ENCODE measurements around the gene PPAN.

Gene PPAN

GRCh38 chr19:10085641-10086590, 20.2 kb upstream of the PPAN start, which contains the start of gene SHFL:
Gene SHFL, plus strand, starts transcription at chr19:10086317. Its CDS starts 111 bp downstream, at chr19:10086428.
- Histone ChIP-seq H3K27me3 (replicated peaks; ENCODE audit: control insufficient read depth, insufficient read depth, low read length) (no peaks in the 10 kb centered on the region), H3K4me3 (replicated peaks; ENCODE audit: low read depth, low read length) (peak within 1 kb of the TSS; percentile 81), H3K36me3 (ENCODE audit: control insufficient read depth, insufficient read depth, low read length) (peaks cover 11% of the 10 kb centered on the region)
- TF ChIP-seq CTCF (IDR thresholded peaks at IDR 0.05; ENCODE audit: insufficient read depth, low read length, poor library complexity, severe bottlenecking), result no peak
- DNase-seq (ENCODE audit: extremely low read depth, insufficient read length), result peak; percentile 91

DNA sequence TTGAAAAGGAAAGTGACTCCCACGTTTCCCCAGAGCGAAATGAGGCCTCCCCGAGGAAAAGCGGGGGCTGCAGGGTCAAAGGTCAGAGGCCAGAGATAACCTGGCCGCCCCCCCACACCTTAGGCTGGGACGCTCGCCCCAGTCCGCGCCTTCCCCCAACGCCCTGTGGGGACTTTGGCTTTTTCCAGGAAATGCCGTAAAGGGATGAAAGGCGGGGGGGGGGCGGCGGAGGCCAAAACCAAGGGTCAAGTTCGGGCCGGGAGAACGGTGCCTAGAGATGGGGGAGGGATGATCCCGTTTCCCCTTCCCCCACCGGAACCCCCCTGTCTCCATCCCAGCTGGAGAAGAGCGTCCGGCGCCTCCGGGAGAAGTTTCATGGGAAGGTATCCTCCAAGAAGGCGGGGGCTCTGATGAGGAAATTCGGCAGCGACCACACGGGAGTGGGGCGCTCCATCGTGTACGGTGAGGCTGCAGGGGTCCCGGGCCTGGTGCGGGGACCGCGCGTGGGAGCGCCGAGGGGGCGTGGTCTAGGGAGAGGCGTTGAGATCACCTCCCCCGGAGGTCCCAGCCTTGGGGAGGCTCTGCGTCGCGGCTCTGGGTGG, 19.5 kb upstream of the PPAN start:
- Histone ChIP-seq H3K27me3 (replicated peaks; ENCODE audit: control insufficient read depth, insufficient read depth, low read length) (no peaks in the 10 kb centered on the region), H3K4me3 (replicated peaks; ENCODE audit: low read depth, low read length) (peak overlapping the region; percentile 81), H3K36me3 (ENCODE audit: control insufficient read depth, insufficient read depth, low read length) (peaks cover 16% of the 10 kb centered on the region)
- no peak for TF ChIP-seq CTCF (IDR thresholded peaks at IDR 0.05; ENCODE audit: insufficient read depth, low read length, poor library complexity, severe bottlenecking)
- peak; percentile 50 for DNase-seq (ENCODE audit: extremely low read depth, insufficient read length)

GRCh38 chr19:10087296-10088061, 18.7 kb upstream of the PPAN start:
- no peak for TF ChIP-seq CTCF (IDR thresholded peaks at IDR 0.05; ENCODE audit: insufficient read depth, low read length, poor library complexity, severe bottlenecking)
- H3K4me3 ChIP-seq (replicated peaks; ENCODE audit: low read depth, low read length), result peak overlapping the region; percentile 81

DNA sequence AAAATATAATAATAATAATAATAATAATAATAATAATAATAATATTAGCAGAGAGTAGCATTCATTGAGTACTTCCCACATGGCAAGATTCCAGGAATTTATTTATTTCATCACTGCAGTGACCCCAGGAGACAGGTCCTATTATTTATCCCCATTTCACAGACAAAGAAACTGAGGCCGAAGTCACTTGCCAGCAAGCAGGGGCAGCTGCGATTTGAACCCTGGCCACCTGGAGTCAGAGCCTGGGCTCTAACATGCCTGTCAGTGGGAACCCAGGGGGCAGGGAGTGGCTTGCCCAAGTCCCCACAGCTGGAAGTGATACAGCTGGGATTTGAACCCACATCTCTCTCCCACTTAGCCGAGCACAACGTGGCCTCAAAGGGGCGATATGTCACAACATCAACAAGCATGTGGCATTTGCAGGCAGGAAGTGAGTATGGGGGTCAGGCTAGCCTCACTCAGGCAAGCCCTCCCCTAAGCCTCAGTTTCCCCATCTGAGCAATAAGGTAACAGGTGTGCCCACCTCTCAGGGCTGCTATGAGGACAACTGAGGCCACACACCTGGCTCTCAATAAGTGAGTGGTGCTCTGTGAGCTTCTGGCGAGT, 17.1 kb upstream of the PPAN start:
- TF ChIP-seq CTCF (IDR thresholded peaks at IDR 0.05; ENCODE audit: insufficient read depth, low read length, poor library complexity, severe bottlenecking), result no peak
- no peak for DNase-seq (ENCODE audit: extremely low read depth, insufficient read length)

More at GRCh38 chr19:10087296-10088061, 18.7 kb upstream of the PPAN start:
- DNase-seq (ENCODE audit: extremely low read depth, insufficient read length), result no peak
- peaks cover 19% of the 10 kb centered on the region for H3K36me3 ChIP-seq (ENCODE audit: control insufficient read depth, insufficient read depth, low read length)
- H3K27me3 ChIP-seq (replicated peaks; ENCODE audit: control insufficient read depth, insufficient read depth, low read length), result no peaks in the 10 kb centered on the region

DNA sequence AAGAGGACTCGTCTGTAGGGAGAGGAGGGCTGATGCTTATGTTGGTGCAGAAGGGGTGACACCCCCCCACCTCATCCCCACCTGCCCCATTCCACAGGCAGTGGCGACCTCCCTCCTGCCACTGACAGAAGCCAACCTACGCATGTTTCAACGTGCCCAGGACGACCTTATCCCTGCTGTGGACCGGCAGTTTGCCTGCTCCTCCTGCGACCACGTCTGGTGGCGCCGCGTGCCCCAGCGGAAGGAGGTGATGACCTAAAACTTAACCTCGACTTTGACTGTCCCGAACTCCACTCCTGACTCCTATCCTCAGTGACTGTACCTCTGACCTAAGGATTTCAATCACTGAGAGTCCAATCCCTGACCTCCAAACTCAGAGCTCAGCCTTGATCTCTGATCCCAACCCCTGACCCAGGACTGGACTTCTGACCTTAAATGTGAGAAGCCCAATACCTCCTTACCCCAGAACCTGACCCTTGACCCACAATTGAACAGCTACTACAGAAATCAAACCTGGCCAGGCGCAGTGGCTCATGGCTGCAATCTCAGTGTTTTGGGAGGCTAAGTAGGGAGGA, 16.3 kb upstream of the PPAN start:
- DNase-seq (ENCODE audit: extremely low read depth, insufficient read length), result no peak
- Histone ChIP-seq H3K4me3 (replicated peaks; ENCODE audit: low read depth, low read length) (no peak overlapping the region), H3K36me3 (ENCODE audit: control insufficient read depth, insufficient read depth, low read length) (peaks cover 31% of the 10 kb centered on the region), H3K27me3 (replicated peaks; ENCODE audit: control insufficient read depth, insufficient read depth, low read length) (no peaks in the 10 kb centered on the region)
- TF ChIP-seq CTCF (IDR thresholded peaks at IDR 0.05; ENCODE audit: insufficient read depth, low read length, poor library complexity, severe bottlenecking), result no peak

More for the DNA sequence above, 17.1 kb upstream of the PPAN start:
- Histone ChIP-seq H3K36me3 (ENCODE audit: control insufficient read depth, insufficient read depth, low read length) (peaks cover 30% of the 10 kb centered on the region), H3K27me3 (replicated peaks; ENCODE audit: control insufficient read depth, insufficient read depth, low read length) (no peaks in the 10 kb centered on the region), H3K4me3 (replicated peaks; ENCODE audit: low read depth, low read length) (no peak overlapping the region)

Data from GM06990 (cell line).